GM21529 (cell line): ENCODE results near the gene CACNA1G.

Experiments
- ATAC-seq: cut with Tn5 transposase; IDR thresholded peaks from one replicate; pipeline ENCODE4 v1.9.1; 2021; ENCODE audit not compliant: unreplicated experiment

The CACNA1G gene

GRCh38 chr17:50608700-50609379, 48.3 kb downstream of the CACNA1G start:
- ATAC-seq: no peak

- ATAC-seq: no peak
Observed at GRCh38 chr17:50609380-50610074, 49.0 kb downstream of the CACNA1G start.

GRCh38 chr17:50611634-50612033, 51.1 kb downstream of the CACNA1G start:
- ATAC-seq: no peak

- ATAC-seq: no peak
Observed at GRCh38 chr17:50612281-50612680, 51.8 kb downstream of the CACNA1G start.

- no peak for ATAC-seq
Observed at GRCh38 chr17:50613007-50613992, 52.8 kb downstream of the CACNA1G start.

- no peak for ATAC-seq
Observed at GRCh38 chr17:50614471-50615051, 54.0 kb downstream of the CACNA1G start.

GRCh38 chr17:50615828-50616227, 55.3 kb downstream of the CACNA1G start:
- no peak for ATAC-seq

DNA sequence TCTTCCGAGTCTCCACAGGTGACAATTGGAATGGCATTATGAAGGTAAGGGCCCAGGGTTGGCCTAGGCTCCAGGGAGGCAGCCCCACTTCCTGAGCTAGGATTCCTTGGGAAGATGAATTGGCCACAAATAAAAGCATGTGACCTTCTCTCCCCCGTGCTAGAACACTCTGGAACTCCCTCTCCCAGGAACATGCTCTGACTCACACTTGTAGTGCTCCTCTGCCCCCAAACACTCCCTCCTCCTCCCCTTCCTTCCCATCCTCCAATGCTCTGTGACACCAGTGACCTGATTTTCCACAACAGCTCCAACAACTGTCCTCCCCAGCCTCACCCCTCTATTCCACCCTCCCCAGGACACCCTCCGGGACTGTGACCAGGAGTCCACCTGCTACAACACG, 57.8 kb downstream of the CACNA1G start:
- ATAC-seq: no peak

DNA sequence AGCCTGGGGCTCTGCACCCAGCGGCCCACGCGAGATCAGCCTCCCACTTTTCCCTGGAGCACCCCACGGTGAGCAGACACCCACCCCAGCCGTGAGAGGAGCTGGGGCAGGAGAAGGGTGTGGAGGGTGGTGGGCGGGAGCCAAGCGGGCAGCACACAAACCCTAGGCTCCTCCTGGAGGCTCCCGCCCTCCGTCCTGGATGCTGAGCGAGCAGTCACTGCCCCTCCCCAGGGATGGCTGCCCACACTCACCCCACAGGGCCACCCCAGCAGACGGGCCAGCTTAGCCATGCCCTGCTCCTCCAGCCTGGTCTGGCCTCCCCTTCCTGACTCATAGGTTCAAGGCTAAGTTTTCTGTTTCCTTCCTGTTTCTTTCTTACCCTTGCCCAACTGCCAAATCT, 58.4 kb downstream of the CACNA1G start:
- no peak for ATAC-seq

DNA sequence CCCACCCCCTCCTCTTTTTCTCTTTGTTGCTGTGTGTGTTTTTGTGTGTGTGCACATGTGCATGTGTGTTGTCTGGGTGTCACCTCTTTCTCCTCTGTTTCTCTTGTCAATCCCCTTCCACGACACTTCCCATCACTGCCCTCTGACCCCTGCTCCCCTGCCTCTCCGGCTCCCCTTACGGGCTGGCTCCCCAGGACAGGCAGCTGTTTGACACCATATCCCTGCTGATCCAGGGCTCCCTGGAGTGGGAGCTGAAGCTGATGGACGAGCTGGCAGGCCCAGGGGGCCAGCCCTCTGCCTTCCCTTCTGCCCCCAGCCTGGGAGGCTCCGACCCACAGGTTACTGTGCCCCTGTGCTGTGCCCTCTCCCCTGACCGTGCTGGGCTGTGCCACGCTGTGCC, 59.0 kb downstream of the CACNA1G start:
- no peak for ATAC-seq

- ATAC-seq: no peak
Observed at GRCh38 chr17:50620237-50620636, 59.7 kb downstream of the CACNA1G start.

GRCh38 chr17:50620858-50621257, 60.3 kb downstream of the CACNA1G start:
- ATAC-seq: no peak

DNA sequence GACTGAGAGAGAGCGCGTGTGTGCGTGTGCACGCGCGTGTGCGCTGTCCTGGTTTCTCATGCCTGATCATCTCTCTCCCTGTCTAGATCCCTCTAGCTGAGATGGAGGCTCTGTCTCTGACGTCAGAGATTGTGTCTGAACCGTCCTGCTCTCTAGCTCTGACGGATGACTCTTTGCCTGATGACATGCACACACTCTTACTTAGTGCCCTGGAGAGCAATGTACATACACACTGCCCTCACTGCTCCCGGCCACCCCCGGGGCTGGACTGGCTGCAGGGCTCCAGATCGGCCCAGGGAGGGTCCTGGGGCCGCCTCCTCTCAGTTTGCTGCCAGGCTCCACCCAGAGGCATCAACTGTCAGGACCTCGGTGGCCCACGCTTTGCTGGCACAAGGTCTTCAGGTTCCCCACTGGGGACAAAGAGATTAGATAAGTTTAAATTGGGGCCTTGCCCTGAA, 61.1 kb downstream of the CACNA1G start:
- no peak for ATAC-seq

GRCh38 chr17:50624321-50624934, 63.9 kb downstream of the CACNA1G start:
- no peak for ATAC-seq

GRCh38 chr17:50625032-50625871, 64.7 kb downstream of the CACNA1G start:
- ATAC-seq: no peak

GRCh38 chr17:50626037-50626574, 65.6 kb downstream of the CACNA1G start:
- ATAC-seq: no peak

DNA sequence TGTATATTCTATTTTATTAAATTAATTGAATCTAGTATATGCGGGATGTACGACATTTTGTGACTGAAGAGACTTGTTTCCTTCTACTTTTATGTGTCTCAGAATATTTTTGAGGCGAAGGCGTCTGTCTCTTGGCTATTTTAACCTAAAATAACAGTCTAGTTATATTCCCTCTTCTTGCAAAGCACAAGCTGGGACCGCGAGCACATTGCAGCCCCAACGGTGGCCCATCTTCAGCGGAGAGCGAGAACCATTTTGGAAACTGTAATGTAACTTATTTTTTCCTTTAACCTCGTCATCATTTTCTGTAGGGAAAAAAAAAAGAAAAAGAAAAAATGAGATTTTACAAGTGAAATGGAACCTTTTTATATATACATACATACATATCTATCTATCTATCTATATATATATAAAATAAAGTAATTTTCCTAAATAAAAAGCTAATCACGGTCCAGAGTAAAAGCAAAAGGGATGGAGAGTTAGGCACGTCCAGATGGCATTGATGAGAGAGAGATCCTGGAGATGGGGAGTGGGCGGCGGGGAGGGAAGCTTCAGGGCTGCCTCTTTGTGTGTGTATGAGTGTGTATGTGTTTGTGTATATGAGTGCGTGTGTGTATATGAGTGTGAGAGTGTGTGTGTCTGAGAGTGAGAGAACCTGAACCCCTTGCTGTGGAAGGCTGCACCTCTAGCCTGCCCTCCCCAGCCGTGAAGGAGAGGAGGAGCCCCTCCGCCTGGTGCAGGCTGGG, 66.7 kb downstream of the CACNA1G start:
- no peak for ATAC-seq

GRCh38 chr17:50627782-50628601, 67.5 kb downstream of the CACNA1G start:
- ATAC-seq: no peak
